CD4-positive, alpha-beta T cell treated with Interleukin-6 for 4 hours (primary cell): Measurements from ENCODE around the gene VSIG10L2.
"Not testable (repeated sequence)": the region's sequence is repeated elsewhere in the genome, so short reads cannot be mapped to it uniquely, and the experiment has no call there.

ENCODE experiments used
- DNase-seq: peaks from one replicate; pipeline ENCODE4 v3.0.0-alpha.2; 2020; ENCODE audit warnings: mixed read lengths

Gene VSIG10L2

DNA sequence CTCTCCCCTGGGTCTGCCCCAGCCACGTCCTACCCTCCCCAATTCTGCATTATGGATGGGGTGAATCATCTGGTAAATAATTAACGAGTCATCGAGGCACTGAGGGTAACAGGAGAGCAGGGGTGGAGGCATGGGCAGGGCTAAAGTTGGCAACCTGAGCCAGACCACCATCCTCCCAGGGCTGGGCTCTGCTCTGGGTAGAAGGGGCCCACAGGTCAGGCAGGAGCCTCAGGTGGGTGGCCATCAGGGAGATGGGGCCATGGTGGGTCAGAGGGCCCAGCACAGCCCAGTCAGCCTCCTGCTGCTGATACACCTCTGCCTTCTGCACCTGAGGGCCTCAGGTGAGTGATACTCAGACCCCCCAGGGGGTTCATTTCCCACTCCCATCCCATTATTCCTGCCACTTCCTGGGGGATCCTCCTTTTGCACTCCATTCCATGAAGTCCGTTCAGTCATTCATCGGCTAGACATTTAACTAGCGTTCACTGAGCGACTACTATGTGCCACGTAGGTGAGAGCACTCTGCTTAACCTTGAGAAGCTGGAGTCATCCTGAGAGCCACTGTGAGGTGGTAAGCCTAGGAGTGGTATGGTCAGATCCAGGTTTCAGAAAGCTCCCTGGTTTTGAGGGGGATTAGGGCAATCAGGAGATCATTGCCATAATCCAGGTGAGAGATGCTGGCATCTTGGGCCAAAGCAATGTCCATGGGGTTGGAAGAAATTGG is at the start of gene VSIG10L2:
Gene VSIG10L2 (plus strand): TSS at position 248 of the 724 bp plus-strand sequence. CDS start 12 bp downstream, at position 260.
- DNase-seq, result no peak

DNA sequence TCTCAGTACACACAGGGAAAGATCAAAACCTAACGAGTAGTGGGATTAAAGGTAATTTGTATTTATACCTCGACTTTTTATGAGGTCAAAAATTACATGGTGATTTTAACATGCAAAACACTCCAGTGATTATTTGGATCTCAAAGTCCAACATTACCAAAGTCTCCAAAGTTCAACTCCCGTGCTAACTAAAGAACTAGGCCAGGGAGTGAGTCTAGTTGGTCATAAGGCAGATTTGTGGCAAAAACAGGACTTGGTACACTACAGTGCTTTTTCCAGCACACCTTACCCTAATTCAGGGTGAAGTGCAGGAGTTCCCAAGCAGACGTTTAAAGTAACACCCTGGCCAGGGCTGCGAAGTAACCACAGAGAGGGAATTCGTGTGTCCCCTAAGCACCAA is 44.0 kb upstream of the VSIG10L2 start:
- DNase-seq, result no peak

DNA sequence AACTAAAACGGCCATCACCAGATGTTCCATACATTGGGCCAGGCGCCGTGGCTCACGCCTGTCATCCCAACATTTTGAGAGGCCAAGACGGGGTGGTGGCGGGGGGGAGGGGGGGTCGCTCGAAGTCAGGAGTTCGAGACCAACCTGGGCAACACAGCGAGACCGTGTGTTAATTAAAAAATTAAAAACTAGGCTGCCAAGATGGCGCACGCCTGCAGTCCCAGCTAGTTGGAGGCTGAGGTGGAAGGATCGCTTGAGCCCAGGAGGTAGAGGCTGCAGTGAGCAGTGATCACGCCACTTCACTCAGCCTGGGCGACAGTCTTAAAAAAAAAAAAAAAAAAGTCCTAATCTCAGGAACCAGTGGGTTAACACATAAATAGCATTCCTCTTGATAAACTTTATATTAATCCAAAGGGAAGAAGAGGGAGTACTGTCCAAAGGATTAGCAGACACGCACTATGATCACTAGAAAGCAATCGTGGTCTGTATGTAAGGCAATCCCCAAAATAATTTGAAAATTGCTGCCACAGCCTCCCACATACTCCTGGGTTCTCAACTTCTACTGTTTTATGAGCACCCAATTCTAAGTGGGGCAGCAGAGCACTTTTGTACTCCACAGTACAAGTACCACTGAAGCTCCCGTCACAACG is 43.4 kb upstream of the VSIG10L2 start:
- no peak for DNase-seq

DNA sequence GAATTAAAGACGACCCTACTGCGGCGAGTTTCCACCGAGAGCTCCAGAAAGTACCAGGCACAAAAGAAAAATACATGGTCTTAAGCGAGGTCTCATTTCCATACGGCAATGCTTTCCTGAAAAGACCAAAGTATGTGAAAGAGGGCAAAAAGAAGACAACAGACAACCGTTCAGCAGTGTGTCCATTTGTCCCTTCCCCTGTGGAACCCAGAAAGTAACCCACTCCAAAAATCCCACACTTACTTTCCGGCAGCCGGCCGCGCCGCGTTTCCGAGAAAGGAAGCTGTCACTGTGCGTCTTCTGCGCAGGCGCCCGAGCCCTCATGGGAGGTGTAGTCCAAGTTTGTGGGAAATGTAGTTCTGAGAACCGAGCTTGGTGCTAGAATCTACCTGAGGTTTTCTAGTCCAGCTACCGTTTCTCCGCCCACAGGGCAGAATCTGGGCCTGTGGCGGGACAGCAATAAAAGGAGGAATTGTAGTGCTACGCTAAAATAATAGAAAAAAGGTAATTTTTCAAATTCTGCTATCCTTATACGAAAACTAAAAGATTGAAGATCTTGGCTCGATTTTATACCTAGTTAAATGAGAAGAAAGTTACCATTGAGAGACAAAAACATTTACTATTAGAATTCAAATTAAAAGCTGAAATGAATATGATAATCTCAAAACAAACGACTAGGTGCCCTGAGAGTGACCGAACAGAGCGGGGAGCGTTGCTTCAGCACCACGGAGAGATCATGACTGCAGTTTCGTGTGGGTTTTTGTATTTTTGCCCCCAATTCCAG is 42.7 kb upstream of the VSIG10L2 start, which contains the start of gene PUS3:
Gene PUS3 (minus strand): TSS at position 280 of the 784 bp plus-strand sequence. CDS start 6,922 bp downstream, outside the sequence.
- DNase-seq, result peak; percentile 90

DNA sequence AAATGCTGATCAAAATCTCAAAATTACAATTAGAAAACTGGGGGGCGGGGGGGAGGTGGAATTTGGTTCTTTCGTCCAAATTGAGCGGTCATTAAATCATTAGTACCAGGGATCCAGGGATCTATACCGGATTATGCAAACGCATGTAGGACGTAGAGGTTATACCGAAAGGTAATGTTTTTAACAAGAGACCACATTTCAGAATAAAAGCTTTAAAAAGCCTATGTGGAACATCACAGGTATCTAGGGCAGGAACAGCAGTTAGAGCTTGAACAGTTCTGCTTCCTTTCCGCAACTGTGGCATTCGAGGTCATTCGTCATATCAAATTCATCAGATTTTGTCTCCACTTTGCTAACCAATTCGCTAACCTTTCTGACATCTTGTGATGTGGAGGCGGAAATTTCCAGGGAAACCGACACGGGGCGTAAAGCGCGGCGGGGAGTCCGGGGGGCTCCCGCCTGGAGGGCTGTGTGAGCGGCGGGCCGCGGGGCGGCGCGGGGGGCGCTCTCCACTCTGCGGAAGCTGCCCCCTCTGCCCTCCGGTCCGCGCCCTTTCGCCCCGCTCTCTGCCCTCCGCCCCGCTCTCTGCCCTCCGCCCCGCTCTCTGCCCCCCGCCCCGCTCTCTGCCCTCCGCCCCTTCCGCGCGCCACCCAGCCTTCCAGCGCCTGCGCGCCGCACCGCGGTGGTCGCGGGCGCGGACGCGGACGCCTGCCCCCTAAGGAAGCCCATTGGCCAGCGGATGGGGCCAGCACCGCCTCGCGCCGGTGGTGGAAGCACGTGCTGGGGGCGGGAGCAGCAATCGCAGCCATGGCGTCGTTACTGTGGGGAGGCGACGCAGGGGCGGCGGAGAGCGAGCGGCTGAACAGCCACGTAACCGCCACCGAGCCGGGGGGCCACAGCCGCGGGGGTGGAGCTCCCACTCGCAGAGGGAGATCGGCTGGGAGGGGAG is 41.9 kb upstream of the VSIG10L2 start, which contains the start of gene DDX25:
Gene DDX25 (plus strand): TSS at position 798 of the 949 bp plus-strand sequence. CDS start 10 bp downstream, at position 808.
- no peak for DNase-seq

DNA sequence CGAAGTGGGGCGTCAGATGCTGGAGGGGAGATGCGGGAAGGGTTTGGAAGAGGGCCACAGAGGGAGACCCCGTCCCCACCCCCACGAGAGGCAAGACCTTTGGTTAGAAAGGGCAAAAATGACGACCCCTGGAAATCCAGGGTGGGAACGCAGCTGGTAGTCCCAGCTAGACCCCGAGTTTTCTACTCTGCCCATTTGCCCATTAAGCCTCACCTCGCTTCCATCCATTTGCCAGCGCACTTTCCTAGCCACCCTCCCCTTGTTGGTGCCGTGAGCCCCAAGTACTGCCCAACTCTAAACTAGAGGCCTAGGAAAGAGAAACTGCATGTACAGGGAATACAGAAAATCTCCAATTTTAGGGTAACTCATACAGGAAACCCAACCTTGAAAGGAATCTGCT is 41.2 kb upstream of the VSIG10L2 start:
- DNase-seq, result no peak

DNA sequence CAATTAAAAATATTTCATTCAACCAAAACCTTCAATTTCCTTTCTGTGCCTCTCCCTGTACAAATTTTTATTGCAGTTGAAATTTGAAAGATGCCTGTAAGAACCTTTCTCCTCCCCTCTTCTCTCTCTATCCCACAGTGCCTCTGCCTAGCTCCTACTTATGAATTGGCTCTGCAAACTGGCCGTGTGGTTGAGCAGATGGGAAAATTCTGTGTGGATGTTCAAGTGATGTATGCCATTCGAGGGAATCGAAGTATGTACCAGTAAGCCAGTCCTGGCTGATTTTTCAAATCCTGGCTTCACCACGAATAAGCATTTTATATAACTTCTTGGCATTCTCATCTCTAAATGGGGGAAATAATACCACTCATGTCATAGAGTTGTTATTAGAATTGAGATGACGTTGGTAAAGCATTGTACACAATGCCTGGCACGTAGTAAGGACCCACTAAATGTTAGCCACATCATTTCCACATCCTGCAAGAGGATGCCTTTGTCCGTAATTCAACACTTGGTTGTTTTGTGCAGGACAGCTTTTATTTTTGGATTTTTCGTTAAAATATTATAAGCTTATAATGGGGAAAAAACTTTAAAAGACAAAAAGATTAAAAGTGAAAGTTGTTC is 35.5 kb upstream of the VSIG10L2 start:
- no peak for DNase-seq

DNA sequence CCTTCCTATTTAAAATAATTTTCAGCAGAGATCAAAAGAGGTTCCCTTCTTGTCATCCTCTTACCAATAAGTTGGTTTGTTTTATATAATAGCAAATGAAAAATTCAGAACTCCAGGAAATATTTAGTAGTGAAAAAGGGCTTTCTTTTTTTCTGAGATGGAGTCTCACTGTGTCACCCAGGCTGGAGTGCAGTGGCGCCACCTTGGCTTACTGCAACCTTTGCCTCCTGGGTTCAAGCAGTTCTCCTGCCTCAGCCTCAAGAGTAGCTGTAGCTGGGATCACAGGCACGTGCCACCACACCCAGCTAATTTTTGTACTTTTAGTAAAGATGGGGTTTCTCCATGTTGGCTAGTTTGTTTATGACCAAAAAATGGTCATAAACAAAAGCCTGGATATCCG is 31.2 kb upstream of the VSIG10L2 start:
- not testable (repeated sequence) for DNase-seq

DNA sequence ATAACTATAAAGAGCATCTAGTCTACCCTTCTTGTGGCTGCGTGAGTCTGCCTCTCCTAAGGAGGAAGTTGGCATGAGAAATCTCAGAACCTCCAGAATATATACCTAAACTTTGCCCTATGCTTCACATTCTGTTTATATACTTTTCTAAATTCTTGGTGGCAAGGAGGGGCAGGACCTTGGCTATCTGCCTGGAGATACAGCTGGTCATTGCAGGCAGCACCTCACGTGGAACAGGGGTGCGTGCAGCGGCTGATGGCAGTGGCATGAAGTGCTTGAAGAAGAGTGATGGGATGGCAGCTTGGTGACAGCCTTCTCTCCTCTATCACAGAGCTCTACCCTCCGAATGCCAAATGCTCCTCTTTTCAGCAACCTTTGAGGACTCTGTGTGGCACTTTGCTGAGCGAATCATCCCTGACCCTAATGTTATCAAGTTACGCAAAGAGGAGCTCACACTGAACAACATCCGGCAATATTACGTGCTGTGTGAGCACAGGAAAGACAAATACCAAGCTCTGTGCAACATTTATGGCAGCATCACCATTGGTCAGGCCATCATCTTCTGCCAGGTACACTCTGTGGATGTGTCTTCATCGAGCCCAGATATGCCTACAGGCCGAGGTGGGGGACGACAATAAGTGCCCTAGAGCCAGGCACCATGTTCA is 29.0 kb upstream of the VSIG10L2 start:
- DNase-seq, result no peak

DNA sequence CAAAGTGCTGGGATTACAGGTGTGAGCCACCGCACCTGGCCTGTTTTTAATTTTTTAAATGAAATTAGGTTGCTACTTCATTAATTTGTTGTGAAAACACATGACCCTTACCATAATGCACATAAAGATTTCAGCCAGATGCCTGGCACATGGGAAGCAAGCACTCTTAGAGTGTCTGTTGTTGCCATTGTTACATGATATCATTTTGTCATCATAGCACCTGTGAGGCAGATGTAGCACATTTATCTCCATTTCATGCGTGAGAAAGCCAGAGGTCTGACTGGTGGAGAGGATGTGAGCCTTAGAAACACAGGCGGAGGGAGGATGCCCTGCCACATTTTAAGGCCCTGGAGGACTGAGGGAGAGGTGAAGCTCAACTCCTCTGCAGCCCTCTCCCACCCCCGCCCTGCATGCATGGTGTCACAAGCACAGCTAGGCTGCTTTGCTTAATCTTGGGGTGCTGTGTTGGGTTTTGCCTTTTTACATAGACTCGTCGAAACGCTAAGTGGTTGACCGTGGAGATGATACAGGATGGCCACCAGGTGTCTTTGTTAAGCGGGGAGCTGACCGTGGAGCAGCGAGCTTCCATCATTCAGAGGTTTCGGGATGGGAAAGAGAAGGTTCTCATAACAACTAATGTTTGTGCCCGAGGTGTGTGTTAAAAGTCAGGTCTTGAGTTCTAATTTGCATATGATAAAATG is 27.6 kb upstream of the VSIG10L2 start:
- DNase-seq, result no peak

DNA sequence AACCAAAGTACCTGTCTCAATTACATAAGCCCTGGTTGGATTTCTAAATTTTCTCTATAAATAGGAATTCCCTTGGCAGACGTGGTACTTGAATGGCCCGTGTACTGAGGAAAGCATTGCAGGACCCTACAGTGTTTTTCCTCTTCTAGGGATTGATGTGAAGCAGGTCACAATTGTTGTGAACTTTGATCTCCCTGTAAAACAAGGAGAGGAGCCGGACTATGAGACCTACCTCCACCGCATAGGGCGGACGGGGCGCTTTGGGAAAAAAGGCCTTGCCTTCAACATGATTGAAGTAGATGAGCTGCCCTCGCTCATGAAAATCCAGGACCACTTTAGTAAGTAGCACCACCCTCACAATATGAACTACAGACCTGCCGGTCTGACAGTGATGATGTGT is 24.8 kb upstream of the VSIG10L2 start:
- DNase-seq, result no peak

DNA sequence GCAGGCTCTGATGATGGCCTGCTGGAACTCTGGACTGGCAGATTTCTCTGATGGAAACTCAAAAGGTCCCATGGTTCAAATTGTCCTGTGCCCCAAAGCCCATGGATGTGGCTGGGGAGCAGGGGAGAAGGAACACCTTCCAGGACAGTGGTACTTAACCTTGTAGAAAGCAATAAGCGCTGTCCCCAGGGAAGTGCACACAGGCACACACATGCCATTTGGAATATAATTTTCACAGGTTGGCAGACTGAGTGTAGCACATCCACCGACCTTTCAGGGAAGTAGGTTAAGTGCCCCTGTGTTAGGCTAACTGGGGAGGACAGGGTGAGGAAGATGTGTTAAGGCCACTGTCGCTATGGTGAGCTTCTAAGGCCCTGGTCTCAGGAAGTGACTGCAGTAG is 23.7 kb upstream of the VSIG10L2 start:
- no peak for DNase-seq

DNA sequence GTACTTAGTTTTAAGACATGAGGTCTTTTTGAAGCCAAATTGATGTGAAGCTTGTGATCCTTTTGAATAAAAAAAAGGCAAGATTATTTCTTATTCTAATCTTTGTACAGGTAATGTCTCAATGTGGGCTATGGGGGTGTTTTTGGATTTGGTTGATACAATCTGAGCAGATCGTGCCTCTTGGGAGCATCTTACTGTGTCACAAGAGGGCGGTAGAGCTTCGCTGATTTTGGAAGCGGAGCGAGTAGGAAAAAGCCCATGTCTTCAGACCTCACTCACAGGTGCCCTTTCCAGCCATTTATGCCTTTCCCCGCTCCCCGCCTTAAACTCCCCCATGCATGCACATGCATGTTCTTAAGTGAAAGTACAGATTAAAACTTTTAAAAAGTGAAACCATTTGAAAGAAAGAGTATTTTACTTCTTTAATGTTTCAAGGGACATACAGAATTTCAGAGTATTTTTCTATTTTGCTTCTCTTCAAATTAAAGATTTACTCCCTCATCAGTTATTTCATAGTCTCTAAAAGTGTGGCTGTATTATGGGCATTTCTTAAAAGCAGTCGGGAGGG is 22.7 kb upstream of the VSIG10L2 start:
- peak; percentile 59 for DNase-seq

DNA sequence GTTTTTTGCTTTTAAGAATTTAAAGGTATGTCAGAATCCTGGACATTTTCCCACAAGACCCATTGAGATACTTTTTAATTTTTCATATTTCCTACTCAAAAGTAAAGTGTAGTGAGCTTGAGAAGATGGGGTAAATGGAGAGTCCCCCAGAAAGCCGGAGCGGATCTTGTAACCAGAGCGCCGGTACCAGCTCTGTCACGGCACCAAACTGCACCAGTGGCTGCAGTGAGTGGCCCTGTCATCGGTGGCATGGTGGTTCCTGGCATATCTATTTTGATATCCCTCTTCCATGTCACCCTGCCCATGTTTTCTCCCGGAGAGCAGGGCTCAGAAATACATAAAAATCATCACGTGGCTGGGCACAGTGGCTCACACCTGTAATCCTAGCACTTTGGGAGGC is 22.2 kb upstream of the VSIG10L2 start:
- no peak for DNase-seq

DNA sequence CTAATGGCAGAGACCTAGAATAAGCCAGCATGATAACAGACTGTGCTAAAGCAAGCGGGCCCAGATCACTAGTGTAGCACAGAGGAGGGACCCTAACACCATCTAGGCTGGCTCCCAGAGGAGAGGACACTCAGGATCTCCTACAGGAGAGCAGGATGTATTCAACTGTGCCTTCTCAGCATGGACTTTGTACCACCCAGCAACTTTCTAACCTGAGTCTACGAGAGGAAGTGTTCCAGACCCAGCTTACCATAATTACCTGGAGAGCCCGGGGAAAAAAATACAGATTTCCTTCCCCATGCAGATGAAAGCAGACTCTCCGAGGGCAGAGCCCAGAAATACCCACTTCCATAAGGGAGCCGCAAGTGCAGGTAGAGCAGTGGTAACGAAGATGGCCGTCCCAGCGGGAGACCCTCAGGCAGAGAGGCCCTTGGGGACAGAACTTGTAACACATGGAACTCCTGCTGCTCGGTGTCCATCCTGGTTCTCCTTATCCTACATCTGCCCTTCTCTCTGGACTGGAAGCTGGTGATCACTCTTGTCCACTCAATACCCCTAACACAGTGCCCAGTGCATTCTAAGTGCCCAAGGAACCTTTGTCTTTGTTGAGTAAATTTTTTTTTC is 21.3 kb upstream of the VSIG10L2 start:
- no peak for DNase-seq

DNA sequence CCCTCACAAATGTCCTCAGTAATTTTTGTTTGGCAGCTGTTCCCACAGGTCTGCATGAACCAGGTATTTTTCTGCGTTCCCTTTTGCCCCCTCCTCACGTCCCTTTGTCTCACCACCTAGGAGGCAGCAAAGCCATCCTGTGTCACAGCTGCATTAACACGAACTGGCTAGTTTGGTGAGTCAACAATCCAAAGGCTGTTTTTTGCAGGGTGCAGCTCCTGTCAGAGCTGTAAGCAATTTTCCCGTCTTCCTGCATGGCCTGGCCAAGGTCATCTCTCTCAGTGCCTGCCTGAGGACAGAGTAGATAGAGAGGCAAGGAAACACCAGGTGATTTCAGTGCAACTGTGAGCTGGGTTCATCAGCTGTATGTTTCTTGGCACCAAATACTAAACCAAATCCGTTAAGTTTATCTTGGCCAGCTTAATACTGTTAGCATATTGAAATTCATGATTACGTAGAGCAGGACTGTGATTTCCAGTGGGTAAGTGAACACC is 20.6 kb upstream of the VSIG10L2 start:
- DNase-seq, result no peak

DNA sequence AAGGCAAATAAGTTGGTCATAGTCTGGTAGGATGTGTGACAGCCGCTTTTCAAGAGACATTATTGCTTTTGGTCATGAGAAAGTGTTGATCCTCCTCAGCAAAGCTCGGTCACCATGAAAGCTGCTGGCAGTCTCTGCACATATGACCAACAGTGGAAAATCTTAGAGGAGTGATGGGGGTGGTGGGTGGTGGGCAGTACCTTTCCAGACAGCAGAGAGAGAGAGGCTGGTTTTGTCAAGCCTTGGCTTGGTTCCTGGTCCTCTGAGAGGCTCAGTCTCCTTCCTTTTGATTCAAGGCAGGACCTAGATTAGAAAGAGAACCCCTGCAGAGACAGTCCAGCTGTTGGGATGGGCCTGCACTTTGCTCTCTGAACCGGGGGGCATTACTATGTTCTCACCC is 20.0 kb upstream of the VSIG10L2 start:
- no peak for DNase-seq

DNA sequence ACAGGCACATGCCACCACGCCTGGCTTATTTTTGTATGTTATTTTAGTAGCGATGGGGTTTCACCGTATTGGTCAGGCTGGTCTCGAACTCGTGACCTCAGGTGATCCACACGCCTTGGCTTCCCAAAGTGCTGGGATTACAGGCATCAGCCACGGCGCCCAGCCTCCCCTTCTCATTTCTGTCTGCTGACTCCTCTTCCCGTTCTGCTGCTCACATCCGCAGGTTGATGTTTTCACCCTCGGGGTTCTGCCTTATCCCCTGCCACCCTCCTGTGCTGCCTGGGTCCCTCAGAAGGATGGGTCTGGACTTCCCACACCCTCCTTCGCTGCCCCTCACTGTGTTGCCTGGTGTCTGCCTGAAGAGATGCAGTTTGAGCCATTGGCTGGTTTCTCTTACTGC is 19.2 kb upstream of the VSIG10L2 start:
- no peak for DNase-seq

DNA sequence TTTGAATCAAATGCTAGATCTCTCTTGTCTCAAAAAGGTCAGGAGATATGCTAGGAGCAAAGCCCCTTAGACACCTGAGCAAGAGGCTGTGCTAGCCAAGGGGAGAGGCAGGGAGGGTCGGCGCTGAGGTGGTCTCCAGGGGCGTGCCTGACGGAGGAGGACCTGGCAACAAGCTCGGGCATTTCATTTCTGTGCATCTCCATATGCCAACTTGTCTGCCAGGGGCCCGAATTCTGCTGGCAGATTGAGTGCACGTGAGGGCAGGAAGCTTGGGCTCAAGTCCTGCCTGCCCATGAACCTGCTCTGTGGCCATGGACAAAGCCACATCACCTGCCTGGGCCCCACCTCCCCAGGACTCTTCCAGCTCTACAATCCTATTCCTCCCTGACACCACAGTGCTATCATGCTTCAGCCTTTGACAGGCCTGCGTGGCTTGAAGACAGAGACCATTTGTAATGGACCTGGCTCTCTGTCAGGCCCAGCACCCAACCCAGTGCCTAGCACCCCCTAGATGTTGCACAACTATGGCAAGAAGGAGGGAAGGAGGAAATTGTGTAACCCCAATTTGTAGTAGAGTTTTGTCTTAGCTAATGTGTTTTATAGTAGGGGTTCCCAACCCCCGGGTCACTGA is 16.3 kb upstream of the VSIG10L2 start:
- no peak for DNase-seq
